Measurements from ENCODE around the gene HS6ST1. TPM values are rescaled to one million over a fixed set of nuclear protein-coding genes. Genes with fewer than 3 reads are reported as not detected.

Gene HS6ST1
- polyA plus RNA-seq, 3 donors: 91.3 to 101 (median 92.9) TPM

DNA sequence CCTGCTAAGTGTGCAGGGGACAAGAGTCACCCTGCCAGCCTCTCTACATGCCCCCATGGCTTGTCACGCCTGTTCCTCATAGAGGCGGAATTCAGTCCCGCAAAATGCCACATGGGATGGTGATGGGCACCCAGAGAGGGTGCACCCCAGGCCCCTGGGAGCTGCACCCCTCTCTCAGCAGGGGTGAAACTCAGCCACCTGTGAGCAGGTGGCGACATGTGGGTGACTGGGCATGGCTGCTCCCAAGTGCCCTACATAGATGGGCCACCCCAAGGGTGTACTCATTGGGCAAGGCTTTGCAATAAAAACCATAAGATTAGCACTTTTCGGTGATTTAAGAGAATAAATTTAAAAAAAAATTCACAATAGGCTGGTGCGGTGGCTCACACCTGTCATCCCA lies 6.3 kb downstream of the HS6ST1 start:
- no peak for DNase-seq

DNA sequence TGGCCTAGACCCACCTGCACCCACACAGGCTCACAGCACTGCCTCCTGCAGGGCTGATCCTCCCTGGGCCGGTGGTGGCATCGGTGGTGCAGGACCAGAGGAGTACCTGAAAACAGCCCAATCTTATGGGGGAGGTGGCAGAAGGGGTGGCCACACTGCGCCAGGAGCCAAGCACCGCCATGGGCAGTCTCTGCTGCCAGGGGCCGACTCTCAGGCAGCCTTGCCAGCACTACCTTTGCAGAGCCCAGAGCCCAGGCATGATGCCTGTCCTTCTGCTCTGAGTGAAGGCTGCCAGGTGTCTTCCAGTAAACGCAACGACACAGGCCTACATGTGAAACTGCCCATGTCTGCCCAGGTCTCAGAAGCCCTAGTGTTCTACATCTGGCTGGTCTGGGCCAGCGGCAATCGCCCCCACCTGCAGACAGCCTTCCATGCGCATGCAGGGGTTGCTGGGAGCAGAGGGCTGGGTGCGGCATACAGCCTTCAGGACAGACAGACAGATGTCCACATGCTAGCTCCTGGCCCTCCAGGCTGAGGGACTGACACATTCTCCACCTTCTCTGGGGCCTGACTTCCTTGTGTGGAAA lies 6.8 kb downstream of the HS6ST1 start:
- DNase-seq: no peak

GRCh38 chr2:128311216-128311754 lies 7.4 kb downstream of the HS6ST1 start:
- DNase-seq: no peak

DNA sequence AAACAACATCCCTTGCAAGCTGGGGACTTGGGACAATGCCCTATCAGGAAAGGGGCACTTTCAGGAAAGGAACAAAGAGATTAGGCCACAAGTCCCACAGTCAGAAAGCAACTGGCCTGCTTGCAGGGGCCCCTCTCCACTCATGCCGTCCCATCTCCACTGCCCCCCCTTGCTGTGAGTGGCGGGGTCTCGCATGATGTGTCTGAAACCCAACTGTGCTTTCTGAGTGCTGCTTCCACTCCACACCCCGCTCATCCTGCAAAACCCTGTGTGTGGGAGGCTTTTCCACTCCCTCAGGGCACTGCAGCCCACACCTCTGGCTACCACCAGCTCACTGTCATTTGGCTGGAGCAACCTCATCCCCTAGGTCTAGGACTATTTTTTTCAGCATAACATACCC lies 7.9 kb downstream of the HS6ST1 start:
- no peak for DNase-seq

GRCh38 chr2:128310094-128310716 lies 8.5 kb downstream of the HS6ST1 start:
- DNase-seq: no peak

DNA sequence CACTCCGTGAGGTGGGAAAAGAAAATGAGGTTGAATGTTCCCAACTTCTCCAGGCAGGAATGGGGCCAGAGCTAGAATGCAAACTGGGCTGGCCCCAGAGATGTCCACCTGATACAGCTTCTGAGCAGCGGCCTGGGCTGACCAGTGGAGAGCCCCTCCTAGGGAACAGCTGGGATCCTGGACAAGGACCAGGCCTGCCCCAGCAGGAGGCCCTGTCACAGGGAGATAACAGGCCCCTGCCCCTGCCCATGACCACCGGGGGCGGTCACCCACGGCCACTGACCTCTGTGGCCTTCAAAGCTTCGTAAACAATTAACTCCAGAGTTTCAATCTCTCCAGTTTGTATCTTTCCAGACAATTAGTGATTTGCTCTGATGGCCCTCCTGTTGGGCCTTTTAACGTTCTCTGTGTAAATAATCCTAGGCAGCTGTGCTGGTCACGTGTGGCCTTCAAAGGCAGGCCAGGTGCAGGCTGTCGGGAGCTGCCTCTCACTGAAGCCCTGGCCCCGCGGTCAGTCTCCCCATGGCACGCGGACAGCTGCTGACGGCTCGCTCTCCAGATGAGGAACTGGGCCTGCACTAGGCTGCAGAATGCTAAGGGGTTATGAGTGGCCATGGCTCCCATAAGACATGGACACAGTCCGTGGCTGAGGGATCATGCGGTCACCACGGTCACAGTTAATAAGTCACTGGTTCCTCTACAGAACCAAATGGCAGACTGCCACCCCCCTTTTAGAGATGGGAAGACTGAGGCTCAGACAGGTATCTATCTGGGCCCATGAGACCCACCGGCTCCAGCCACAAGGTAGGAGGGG lies 9.2 kb downstream of the HS6ST1 start:
- DNase-seq: no peak

- DNase-seq: no peak
These were observed 9.8 kb downstream of the HS6ST1 start for GRCh38 chr2:128308889-128309279.

DNA sequence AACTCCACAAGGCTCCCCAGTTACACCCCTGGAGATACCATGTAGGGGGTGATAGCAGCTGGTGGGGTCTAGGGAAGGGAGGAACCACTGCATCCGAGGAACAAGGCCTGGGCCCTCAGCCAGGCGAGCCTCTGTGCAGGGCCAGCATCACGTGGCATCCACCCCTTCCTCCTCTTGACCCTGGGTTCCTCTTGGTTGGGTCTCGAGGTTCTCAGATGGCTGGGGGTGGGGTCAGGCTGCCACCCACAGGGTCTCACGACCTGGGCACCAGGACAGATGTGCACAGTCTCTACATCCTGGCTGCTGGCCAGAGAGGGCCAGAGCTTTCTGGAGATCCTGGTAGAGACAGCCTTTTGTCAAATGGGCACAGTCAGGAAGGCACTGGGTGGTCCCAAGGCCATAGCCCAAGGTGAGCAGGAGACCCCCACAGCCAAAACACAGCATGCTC lies 10.4 kb downstream of the HS6ST1 start:
- DNase-seq: no peak

DNA sequence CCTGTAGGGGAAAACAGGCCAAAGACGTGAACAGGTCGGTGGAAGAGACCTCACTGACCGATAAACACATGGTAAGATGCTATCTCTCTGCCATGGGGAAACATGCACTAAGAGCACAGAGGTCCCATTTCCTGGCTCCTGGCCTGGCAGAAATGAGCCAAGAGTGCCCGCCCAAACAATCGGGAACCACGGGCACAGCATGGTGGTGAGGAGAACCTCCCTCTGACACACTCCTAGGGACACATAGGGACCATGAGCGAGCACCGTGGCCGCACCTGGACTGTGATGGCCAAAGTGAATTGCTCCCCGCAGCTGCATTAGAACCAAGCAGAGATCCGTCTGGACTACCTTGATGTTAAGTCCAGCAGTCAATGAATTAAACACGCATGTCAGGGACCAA lies 11.1 kb downstream of the HS6ST1 start:
- no peak for DNase-seq

DNA sequence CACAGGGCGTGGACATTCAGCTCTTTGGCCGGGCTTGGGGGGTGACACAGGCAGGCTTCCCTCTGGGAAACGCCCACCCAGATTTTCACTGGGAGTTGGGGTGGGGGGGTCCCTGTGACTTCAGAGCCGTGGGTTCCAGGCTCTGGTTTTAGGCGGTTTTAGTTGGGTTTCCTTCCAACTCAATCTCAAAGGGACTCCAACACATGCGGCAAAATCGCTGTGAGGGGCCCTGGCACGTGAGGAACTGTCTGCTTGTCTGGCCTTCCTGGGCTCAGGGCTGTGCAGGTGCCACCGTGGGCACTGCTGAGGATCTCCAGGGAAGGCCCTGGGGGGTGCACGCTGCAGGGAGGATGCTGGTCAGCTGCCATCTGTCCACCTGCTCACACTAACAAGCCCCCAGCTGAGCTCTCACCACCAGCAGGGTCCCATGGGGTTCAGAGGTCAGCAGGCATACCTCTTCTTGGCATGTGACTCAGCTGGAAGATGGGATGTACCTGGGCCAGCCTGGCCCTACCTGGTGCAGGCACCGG lies 11.7 kb downstream of the HS6ST1 start:
- DNase-seq: no peak

- DNase-seq: peak; percentile 78
These were observed 12.4 kb downstream of the HS6ST1 start for GRCh38 chr2:128306081-128306930.

GRCh38 chr2:128305555-128306080 lies 13.1 kb downstream of the HS6ST1 start:
- no peak for DNase-seq

DNA sequence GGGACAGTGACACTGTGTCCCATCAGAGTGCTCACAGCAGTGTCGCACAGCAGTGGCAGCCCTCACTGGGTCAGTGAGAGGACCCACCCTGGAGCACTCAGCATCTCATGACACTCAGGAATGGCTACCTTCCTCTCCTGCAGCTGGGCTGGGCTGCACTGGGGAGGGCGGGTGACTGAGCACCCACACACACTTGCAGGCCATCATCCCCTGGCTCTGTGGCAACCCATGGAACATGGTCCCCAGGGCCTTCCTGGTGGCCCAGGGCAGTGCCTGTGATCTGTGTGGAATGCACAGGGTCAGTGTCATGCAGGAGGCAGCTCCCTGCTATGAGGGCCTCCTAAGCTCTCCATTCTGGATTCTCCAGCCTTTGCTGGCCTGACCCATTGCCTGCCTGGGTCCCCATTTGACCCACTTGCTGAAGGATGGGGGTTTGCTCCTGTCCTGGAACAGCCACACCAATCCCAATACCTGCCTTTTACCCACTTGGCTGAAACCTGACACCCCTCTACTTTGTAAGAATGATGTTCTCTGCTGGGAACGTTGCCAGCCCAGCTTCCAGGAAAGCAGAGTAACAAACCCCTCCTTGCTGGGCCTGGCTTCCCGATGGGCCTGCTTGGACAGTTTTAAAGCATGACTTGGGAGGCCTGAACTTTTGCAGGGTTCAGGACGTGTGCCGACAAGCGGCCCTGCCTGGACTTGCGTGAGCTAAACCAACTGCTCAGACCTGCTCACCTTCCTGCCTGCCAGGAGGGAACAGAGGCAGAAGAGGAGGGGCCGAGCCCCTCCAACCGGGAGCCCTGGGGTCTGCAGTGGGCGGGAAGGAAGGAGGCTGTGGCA lies 13.7 kb downstream of the HS6ST1 start:
- DNase-seq: peak; percentile 95

DNA sequence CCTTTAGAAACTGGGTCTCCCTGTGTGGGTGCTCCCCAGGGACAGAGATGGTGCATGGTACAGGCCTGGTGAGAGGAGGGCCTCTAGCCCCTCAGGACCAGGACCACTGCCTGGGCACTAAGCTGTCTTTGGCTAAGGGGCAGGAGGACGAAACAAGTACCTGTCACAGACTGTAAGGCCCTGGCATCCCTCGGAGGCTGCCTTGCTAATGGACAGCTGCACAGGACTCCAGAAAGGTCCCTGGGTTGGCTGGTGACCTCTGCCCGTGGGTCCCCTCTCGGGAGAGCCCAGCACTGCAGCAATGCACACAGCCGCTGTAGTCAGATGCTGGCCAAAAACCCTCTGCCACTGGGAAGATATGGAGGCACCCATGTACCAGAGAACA lies 14.3 kb downstream of the HS6ST1 start:
- DNase-seq: no peak

GRCh38 chr2:128303911-128304310 lies 14.8 kb downstream of the HS6ST1 start:
- no peak for DNase-seq

GRCh38 chr2:128303095-128303791 lies 15.4 kb downstream of the HS6ST1 start:
- no peak for DNase-seq

GRCh38 chr2:128302744-128303067 lies 16.0 kb downstream of the HS6ST1 start:
- DNase-seq: no peak

DNA sequence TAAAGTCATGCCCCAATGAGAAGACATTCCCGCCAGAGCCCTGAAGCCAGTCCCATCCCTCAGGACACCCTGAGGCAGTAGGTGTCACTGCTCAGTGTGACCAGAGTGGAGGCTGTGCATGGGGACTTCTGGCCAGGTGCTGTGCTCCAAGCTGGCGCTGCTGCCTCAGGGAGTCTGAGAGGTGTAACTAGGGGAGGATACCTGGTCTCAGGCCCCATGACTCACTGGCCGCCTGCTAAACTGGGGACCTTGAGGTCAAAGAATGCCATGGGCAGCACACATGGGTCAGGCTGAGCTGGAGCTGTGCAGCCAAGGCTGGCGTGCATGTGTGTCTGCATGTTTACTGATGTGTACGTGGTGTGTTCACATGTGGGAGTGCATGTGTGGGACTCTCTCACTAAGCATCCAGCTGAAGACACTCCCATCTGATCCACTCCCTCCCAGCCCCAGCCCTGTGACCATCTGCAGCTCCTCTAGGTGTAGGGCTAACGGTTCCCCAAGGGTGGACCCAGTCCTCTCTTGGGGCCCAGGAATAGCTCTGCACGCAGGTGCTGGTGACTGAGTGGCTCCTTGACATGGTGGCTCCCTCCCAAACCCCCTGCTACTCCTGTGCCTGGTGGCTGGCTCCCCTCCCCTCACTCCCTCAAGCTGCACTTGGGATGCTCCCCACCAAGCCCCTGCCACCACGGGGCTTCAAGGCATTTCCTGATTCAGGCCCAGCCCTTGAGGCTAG lies 16.5 kb downstream of the HS6ST1 start:
- DNase-seq: no peak

DNA sequence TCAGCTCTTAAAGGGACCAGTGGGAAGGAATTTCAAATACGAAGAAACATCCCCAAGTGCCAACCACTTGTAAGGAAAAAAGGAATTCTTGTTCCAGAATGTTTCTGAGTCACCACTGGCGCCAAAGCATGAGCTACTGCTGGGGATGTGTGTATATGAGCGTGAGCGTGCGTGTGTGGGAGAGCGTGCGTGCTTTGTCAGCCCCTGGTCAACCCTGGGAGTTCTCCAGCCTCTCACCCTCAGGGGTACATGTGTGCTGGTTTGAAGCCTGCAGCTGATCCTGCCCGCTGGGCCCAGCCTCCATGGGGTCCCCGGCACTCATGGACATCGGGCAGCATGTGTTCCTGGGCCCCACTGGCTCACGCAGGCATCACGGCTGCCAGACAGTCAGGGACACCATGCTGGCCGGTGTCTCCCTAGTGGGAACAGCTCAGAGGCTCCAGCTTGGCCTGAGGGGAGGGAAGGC lies 17.1 kb downstream of the HS6ST1 start:
- DNase-seq: no peak
